ENCODE results near the gene PSMD13.
"Not testable (repeated sequence)": the region's sequence is repeated elsewhere in the genome, so short reads cannot be mapped to it uniquely, and the experiment has no call there.

The PSMD13 gene

DNA sequence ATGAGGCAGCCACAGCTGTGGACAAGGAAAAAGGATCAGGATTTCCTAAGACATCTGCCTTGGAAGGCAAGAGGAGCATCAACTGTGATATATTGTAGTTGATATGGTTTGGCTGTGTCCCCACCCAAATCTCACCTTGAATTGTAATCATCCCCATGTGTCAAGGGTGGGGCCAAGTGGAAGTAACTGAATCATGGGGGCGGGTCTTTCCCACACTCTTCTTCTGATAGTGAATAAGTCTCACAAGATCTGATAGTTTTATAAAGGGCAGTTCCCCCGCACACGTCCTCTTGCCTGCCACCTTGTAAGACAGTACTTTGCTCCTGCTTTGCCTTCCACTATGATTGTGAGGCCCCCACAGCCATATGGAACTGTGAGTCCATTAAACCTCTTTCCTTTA is 19.1 kb upstream of the PSMD13 start:
- DNase-seq (ENCODE audit: low read depth in 2 of 2), result no peak

GRCh38 chr11:218815-219593 is 17.8 kb upstream of the PSMD13 start:
- no peak for DNase-seq (ENCODE audit: low read depth in 2 of 2)

- DNase-seq (ENCODE audit: low read depth in 2 of 2), result not testable (repeated sequence)
Measured at GRCh38 chr11:220641-221215, 16.0 kb upstream of the PSMD13 start.

DNA sequence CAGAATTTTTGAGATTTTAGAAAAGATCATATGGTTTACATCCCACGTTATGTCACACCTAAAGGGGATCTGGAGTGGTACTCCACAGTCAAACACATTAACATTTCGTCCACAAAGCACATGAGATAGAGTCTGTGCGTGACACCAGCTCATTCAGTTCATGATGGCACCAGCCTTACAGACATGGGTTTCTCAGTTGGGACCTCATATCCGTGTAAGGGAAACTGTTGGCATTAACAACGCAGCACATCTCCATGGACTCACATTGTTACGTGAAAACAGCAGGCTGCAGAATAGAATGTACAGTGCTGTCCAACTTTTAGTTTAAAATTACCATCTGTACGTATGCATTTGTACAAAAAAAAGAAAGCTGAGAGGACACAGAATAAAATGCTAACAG is 15.2 kb upstream of the PSMD13 start:
- no peak for DNase-seq (ENCODE audit: low read depth in 2 of 2)

- DNase-seq (ENCODE audit: low read depth in 2 of 2), result no peak
Measured at GRCh38 chr11:221998-222789, 14.6 kb upstream of the PSMD13 start.

DNA sequence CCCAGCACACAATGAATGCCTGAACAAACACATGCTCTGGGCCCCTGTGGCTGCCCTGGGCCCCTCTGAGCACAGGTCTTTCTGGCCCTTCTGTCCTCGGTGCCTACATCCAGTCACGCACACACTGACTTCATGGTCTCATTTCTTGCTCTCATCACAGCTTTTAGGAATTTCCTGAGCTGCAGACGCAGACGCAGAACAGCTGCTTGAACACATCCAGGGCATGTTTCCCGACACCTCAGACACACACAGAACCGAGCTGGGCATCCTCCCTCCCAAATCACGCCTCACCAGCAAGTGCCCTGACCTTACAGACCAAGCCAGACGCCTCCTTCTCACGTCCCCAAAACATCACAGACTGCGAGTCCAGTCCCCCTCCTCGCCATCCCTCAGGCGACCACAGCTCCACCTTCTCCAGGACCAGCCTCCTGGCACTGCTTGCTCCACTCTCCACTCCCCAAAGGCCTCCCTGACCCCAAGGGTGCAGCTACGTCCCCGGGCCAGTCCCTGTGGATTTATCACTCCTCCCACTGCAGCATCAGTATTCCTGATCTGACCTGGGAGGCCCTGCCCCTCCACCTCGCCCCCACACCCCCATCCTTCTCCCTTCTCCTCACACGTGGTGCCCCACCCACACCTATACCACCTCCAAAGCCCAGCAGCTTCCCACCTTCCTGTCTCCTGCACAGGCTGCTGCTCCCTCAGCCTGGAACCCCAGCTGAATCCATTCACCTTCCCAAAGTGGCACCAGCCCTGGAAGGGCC is 13.6 kb upstream of the PSMD13 start:
- DNase-seq (ENCODE audit: low read depth in 2 of 2), result no peak

DNA sequence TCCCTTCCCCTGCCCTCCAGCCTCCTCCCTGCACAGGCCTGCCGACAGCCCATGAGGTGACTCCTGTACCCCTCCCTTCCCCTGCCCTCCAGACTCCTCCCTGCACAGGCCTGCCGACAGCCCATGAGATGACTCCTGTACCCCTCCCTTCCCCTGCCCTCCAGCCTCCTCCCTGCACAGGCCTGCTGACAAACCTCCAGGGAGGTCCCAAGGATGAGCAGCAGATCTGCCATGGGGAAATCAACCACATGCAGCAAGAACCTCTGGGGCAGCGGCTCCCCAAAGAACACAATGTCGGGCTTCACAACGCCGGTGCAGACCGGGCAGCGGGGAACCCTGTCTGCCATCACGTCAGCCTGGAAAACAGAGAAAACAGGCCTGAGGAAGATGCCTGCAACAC is 12.9 kb upstream of the PSMD13 start:
- no peak for DNase-seq (ENCODE audit: low read depth in 2 of 2)

- no peak for DNase-seq (ENCODE audit: low read depth in 2 of 2)
Measured at GRCh38 chr11:224424-224823, 12.4 kb upstream of the PSMD13 start.

GRCh38 chr11:225734-226453 is 10.9 kb upstream of the PSMD13 start:
- no peak for DNase-seq (ENCODE audit: low read depth in 2 of 2)

- DNase-seq (ENCODE audit: low read depth in 2 of 2), result no peak
Measured at GRCh38 chr11:227824-228379, 8.9 kb upstream of the PSMD13 start.

DNA sequence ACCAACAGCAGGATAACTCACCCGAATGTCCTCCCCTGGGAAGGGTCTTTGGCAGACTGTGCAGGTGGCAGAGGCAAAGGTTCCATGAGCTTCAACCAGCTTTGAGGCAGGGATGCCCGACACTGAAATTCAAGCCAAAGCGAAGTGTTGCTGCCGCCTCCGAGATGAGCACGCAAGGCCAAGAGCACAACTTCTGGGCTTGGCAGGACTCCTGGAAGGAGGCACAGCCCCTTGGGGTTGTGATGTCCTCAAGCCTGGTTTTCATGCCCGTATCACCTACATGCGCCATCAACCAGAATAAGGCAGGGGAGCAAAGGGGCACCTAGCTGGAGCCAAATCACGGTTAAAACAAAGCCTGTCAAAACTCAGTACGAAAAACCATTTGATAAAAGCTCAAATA is 6.3 kb upstream of the PSMD13 start:
- no peak for DNase-seq (ENCODE audit: low read depth in 2 of 2)

- DNase-seq (ENCODE audit: low read depth in 2 of 2), result no peak
Measured at GRCh38 chr11:232783-233565, 3.8 kb upstream of the PSMD13 start.

- DNase-seq (ENCODE audit: low read depth in 2 of 2), result no peak
Measured at GRCh38 chr11:235180-235579, 1.6 kb upstream of the PSMD13 start.

DNA sequence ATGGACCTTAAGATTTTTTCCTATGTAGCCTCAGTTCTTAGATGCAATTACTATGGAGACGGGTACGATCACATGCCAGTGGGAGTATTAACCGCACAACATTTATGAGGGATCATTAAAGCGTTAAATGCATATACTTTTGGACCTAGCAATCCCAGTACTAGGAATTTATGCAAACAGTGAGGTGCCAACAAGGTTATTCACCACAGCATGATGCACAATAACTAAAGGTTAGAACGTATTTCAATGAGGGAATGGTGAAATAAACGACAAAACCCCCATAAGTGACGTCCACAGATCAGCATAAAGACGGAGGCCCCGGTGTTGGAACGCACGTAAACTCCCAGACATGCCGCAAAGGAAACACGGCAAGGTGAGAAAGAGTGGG is 1.2 kb upstream of the PSMD13 start:
- DNase-seq (ENCODE audit: low read depth in 2 of 2), result peak; percentile 60 to 71

GRCh38 chr11:235997-236773 is 591 bp upstream of the PSMD13 start, which contains the start of gene SIRT3:
SIRT3 (minus strand) TSS chr11:236342; CDS start chr11:236328, 14 bp downstream.
- peak; percentile 71 to 76 for DNase-seq (ENCODE audit: low read depth in 2 of 2)

- DNase-seq (ENCODE audit: low read depth in 2 of 2), result not testable (repeated sequence)
Measured at GRCh38 chr11:238346-238745, 1.6 kb downstream of the PSMD13 start.

GRCh38 chr11:240315-240714 is 3.5 kb downstream of the PSMD13 start:
- no peak for DNase-seq (ENCODE audit: low read depth in 2 of 2)

GRCh38 chr11:241634-242033 is 4.9 kb downstream of the PSMD13 start:
- DNase-seq (ENCODE audit: low read depth in 2 of 2), result no peak

- no peak for DNase-seq (ENCODE audit: low read depth in 2 of 2)
Measured at GRCh38 chr11:244376-244775, 7.6 kb downstream of the PSMD13 start.

Measured in stimulated activated CD8-positive, alpha-beta memory T cell treated with anti-CD3 and anti-CD28 coated beads, Interleukin-7, amount 100 ng/mL, for 4 hours (primary cell).